ENCODE results near the gene KCNK10. TPM values are rescaled to one million over a fixed set of nuclear protein-coding genes. Genes with fewer than 3 reads are reported as not detected.

KCNK10 gene
- total RNA-seq, 2 donors from 2014 or later: not detected

DNA sequence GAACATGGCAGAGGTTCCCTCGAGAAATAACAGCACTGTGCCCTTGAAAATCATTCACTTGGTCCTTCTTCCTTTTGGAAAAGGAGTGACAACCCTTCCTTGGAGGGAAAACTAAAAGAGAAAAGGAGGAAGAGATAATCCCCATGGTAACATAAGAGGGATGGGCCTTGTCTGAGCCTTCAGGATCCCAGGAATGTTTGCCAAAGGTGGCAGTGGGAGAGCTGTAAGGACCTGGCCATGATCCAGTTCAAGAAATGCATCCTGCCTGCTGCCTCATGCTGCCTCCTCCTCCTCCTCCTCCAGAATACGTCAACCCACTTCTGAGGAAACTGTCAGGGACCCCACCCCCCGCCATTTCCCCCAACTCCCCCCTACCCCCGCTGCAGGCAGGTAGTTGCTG lies 118.8 kb downstream of the KCNK10 start:
- peaks cover 26% of the 10 kb centered on the region for H3K27me3 Mint-ChIP-seq

DNA sequence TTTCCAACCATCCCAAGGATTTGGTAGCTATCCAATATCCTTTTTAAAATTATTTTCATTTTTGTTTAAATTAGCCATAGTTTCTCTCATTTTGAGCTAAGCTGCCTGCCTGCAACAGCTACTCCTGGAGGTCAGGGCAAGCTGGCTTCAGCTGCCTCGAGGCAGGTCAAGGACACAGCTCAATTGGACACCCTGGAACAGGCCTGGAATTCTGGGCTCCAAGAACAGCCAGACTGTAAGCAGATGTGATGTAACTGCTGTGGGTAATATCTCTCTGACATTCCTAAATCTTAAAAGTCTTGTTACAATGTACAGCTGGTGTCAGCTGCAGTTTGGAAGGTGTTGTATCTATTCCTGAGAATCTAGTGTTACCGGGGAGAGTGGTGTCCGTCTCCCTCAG lies 119.8 kb downstream of the KCNK10 start:
- ATAC-seq (replicated peaks): no peak
- Mint-ChIP-seq H3K27ac (no peak overlapping the region), H3K36me3 (ENCODE audit: low read depth) (no peaks in the 10 kb centered on the region), H3K9me3 (no peaks in the 10 kb centered on the region), H3K4me3 (no peak overlapping the region), H3K4me1 (no peaks in the 10 kb centered on the region), H3K27me3 (peaks cover 26% of the 10 kb centered on the region)

More for the DNA sequence above, 118.8 kb downstream of the KCNK10 start:
- Mint-ChIP-seq H3K36me3 (ENCODE audit: low read depth) (no peaks in the 10 kb centered on the region), H3K4me3 (no peak overlapping the region), H3K27ac (no peak overlapping the region), H3K9me3 (no peaks in the 10 kb centered on the region), H3K4me1 (no peaks in the 10 kb centered on the region)
- ATAC-seq (replicated peaks): no peak

DNA sequence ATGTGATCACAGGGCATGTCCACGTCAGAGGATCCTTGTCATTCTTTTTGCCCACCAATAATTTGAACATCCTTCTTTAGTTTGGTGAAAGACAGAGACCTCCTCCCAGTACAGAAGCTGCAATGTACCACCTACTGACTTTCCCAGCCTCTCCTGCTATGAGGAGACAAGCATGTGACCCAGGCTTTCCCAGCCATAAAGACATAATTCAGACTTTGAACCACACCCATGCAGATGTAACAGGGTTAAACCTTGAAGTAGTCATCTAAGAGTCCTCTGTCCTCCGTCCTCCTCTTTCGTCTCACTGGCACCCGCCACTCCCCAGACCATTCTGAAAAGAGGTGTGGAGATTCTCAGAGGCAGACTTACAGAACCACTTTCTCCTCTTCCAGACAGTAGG lies 120.8 kb downstream of the KCNK10 start:
- no peak for ATAC-seq (replicated peaks)
- peaks cover 26% of the 10 kb centered on the region for H3K27me3 Mint-ChIP-seq
- H3K4me3 Mint-ChIP-seq: no peak overlapping the region
- no peak overlapping the region for H3K27ac Mint-ChIP-seq
- H3K9me3 Mint-ChIP-seq: no peaks in the 10 kb centered on the region
- no peaks in the 10 kb centered on the region for H3K36me3 Mint-ChIP-seq (ENCODE audit: low read depth)
- H3K4me1 Mint-ChIP-seq: no peaks in the 10 kb centered on the region

DNA sequence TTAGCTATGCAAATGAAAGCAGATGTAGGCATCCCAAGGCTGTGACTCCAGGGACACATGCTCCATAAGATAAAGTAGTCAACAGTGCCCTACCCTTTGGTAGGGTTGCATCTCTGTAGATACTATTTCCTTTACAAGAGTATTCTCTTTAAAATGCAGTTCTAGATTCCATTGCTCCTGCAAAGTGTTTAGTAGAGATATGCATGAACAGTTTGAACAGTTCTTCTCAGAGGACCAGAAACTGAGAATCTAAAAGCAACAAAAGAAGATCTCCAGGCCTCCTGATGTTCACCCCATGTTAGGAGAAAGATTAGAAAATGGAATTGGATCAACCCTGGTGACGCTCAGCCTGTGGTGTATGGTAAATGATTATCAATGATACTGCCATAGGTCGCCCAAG lies 121.2 kb downstream of the KCNK10 start:
- H3K4me1 Mint-ChIP-seq: no peaks in the 10 kb centered on the region
- no peaks in the 10 kb centered on the region for H3K36me3 Mint-ChIP-seq (ENCODE audit: low read depth)
- H3K9me3 Mint-ChIP-seq: no peaks in the 10 kb centered on the region
- peaks cover 26% of the 10 kb centered on the region for H3K27me3 Mint-ChIP-seq
- no peak overlapping the region for H3K27ac Mint-ChIP-seq
- ATAC-seq (replicated peaks): no peak
- H3K4me3 Mint-ChIP-seq: no peak overlapping the region

DNA sequence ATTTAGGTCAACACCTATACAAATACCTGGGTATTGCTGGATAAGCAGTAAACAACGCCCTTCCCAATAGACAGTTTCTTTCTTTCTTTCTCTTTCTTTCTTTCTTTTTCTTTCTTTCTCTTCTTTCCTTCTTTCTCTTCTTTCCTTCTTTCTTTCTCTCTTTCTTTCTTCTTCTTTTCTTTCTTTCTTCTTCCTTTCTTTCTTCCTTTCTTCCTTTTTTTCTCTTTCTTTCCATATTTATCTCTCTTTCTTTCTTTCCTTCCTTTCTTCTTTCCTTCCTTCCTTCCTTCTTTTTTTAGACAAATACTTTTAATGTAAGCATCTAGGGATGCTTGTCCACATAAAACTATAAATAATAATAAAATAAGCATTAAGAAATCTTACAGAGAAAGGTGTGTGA lies 123.2 kb downstream of the KCNK10 start:
- no peak for ATAC-seq (replicated peaks)
- peaks cover 32% of the 10 kb centered on the region for H3K27me3 Mint-ChIP-seq
- no peaks in the 10 kb centered on the region for H3K36me3 Mint-ChIP-seq (ENCODE audit: low read depth)
- no peak overlapping the region for H3K4me3 Mint-ChIP-seq
- H3K27ac Mint-ChIP-seq: no peak overlapping the region
- H3K9me3 Mint-ChIP-seq: no peaks in the 10 kb centered on the region
- no peaks in the 10 kb centered on the region for H3K4me1 Mint-ChIP-seq

DNA sequence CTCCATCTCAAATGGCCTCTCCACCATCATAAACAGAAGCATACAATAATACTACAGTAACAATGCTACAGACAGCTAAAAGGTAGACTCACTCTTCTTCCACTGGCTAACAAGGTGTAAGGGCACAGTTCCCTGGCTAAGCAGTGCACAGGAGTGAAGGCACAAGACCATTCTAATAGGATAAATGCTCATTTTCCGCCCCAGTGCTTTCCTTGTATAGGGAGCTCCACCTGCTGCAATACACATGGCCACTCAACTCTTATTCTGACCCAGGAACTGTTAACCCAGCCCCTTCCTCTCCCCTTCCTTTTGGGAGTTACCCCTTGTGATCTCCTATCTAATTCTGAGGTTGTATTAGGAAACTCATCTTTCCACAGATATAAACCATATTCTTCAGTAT lies 124.6 kb downstream of the KCNK10 start:
- no peak overlapping the region for H3K27ac Mint-ChIP-seq
- H3K4me1 Mint-ChIP-seq: no peaks in the 10 kb centered on the region
- no peak for ATAC-seq (replicated peaks)
- no peaks in the 10 kb centered on the region for H3K36me3 Mint-ChIP-seq (ENCODE audit: low read depth)
- no peaks in the 10 kb centered on the region for H3K9me3 Mint-ChIP-seq
- H3K27me3 Mint-ChIP-seq: peaks cover 35% of the 10 kb centered on the region
- no peak overlapping the region for H3K4me3 Mint-ChIP-seq

DNA sequence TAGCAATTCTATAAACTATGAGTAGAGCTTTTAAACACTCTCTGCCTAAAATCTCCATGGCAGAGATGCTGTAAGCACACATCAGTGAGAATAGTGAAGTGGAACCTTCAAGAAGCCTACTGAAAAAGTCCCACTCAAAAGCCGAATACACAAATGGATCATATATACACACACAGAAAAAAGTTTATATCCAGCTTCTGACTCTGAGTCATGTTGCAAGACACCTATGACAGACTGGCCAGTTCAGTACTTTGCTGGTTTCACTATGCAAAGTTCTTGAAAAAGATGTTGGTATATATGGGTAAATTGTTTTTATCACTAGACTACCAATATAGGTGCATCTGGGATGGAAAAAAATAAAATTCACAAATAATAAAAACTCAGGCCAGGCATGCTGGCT lies 126.1 kb downstream of the KCNK10 start:
- Mint-ChIP-seq H3K4me1 (no peaks in the 10 kb centered on the region), H3K36me3 (ENCODE audit: low read depth) (no peaks in the 10 kb centered on the region), H3K9me3 (no peaks in the 10 kb centered on the region), H3K27me3 (peaks cover 38% of the 10 kb centered on the region), H3K4me3 (no peak overlapping the region), H3K27ac (no peak overlapping the region)
- peak; percentile 44 for ATAC-seq (replicated peaks)

DNA sequence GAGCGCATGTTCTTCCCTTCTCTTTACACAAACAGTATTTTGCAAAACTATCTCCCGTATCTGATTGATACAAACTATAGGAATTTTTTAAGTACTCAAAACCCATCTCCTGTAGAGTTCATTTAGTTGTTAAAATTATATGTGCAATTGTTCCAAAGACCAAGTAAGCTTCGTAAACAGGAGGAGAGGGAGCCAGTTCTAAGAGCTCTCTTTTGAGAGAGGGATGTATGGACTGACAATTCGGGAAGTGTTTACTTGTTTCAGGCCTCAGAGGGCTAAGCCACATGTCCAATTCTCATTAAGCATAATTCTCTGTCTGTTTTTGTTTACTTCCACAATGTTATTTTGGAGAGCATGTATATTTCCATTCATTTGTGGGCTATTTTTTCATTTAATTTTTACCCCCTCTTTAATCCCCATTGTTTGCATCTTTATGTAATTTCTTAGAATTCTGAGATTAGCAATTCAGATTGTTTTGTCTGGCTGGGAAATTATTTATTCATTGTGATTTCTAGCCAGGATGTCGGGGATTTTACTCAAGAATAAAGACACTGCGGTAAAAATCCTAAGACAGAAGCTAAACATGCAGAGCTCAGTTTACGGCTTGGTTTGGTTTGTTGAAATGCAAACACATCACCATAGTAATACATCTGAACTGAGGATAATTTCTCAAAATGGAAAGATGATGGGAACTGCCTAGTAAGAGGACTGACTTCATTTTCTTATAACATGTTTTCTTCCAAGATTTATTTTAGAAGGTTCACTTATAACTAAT lies 126.8 kb downstream of the KCNK10 start:
- H3K36me3 Mint-ChIP-seq (ENCODE audit: low read depth): no peaks in the 10 kb centered on the region
- H3K9me3 Mint-ChIP-seq: no peaks in the 10 kb centered on the region
- no peak overlapping the region for H3K27ac Mint-ChIP-seq
- no peak overlapping the region for H3K4me3 Mint-ChIP-seq
- H3K4me1 Mint-ChIP-seq: no peaks in the 10 kb centered on the region
- no peak for ATAC-seq (replicated peaks)
- peaks cover 41% of the 10 kb centered on the region for H3K27me3 Mint-ChIP-seq

DNA sequence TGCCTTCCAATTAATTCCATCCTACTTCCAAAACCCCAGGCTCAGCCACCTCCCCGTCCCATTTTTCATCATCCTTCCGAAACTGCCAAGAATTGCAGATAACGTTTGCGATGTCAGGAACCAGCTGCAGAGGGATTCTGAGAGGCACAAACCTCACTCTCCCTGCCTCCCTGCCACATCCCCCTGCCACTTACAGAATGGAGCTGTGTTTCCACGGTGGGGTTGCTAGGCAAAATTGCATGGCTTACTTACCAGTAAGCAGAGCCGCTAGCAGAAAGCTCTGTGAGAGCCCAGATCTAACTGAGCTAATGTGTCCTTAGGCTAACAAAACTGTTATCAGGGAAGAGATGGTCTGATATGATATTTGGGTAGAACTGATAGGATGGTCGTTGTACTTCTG lies 127.4 kb downstream of the KCNK10 start:
- Mint-ChIP-seq H3K4me1 (no peaks in the 10 kb centered on the region), H3K27ac (no peak overlapping the region)
- no peak for ATAC-seq (replicated peaks)

DNA sequence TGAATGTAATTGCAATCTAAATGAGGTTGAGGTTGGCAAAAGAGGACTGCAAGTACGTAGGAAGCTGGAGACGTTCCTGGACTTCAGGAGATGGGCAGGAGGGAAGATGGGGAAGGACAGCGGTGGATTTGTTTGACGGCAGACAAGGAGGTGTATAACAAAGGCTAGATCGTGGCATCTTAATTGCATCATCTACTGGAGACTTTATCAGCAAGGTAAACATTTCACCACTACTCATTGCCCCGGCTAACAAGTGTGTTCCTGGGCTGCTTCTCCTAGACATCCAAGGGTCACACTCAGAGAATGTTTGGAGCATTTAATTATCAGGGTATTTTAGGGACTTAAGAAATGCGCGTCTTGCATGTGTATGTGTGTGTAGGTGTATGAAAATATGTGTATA lies 128.5 kb downstream of the KCNK10 start:
- no peaks in the 10 kb centered on the region for H3K4me1 Mint-ChIP-seq
- no peaks in the 10 kb centered on the region for H3K9me3 Mint-ChIP-seq
- no peak overlapping the region for H3K4me3 Mint-ChIP-seq
- H3K27ac Mint-ChIP-seq: no peak overlapping the region
- ATAC-seq (replicated peaks): no peak
- peaks cover 41% of the 10 kb centered on the region for H3K27me3 Mint-ChIP-seq
- H3K36me3 Mint-ChIP-seq (ENCODE audit: low read depth): no peaks in the 10 kb centered on the region

More for the DNA sequence above, 127.4 kb downstream of the KCNK10 start:
- Mint-ChIP-seq H3K36me3 (ENCODE audit: low read depth) (no peaks in the 10 kb centered on the region), H3K9me3 (no peaks in the 10 kb centered on the region), H3K4me3 (no peak overlapping the region), H3K27me3 (peaks cover 41% of the 10 kb centered on the region)

DNA sequence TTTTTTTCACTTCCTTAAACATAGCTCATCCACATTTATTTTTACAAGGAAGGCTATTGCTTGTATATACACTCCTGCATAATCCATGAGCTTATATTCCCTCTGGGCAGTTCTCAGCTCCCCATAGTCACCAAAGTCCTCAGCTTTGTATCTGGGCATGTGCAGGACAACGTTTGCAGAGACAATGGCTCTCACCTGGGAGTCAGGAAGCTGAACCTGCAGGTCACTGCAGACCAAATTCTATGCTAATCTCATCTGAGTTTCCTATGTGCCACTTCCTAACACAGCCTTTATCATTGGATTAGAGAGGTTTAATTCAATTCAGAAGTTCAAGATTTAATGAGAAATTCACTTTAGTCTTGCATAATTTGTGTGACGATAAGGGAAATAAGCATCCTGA lies 131.5 kb downstream of the KCNK10 start:
- ATAC-seq (replicated peaks): no peak
- no peak overlapping the region for H3K4me3 Mint-ChIP-seq

DNA sequence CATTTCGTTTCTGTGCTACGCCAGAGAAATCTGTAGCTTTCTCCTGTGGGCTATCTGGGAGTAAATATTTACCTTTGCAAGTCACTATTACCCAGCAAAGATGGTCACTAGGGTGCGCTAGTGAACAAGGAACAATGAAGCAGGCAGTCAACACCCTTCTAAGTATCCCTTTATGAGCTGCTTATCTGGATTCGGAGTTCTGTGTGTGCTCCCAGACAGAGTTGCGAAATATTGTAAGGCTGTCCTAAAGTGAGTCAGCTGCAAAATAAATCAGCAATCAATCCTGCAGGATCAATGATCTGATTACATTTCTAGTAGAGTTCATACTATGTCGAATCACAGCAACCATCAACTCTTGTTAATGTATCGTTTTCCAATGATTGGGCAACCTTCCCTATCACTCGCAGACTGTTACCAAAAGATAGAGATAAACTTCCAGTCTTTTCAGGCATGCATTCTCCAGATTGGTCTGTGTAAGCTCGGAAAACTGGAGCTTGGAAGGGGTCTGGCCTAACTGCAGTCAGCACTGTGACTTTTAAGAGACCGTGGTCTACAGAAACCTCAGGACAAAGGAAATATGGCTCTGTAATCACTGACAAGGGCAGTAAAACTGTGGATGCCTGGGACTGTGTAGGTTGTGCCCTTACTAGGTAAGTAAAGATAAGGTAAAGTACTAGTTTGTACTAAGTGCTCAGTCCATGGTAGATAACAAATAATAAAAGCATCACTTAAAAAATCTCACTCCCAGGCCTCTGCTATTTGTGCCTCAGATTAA lies 133.5 kb downstream of the KCNK10 start:
- no peaks in the 10 kb centered on the region for H3K9me3 Mint-ChIP-seq
- H3K27ac Mint-ChIP-seq: no peak overlapping the region
- no peaks in the 10 kb centered on the region for H3K36me3 Mint-ChIP-seq (ENCODE audit: low read depth)
- H3K4me1 Mint-ChIP-seq: peaks cover 5% of the 10 kb centered on the region
- ATAC-seq (replicated peaks): peak; percentile 72
- H3K4me3 Mint-ChIP-seq: peak overlapping the region; percentile 54
- H3K27me3 Mint-ChIP-seq: peaks cover 30% of the 10 kb centered on the region

More for the DNA sequence above, 131.5 kb downstream of the KCNK10 start:
- no peaks in the 10 kb centered on the region for H3K36me3 Mint-ChIP-seq (ENCODE audit: low read depth)
- H3K9me3 Mint-ChIP-seq: no peaks in the 10 kb centered on the region
- peaks cover 5% of the 10 kb centered on the region for H3K4me1 Mint-ChIP-seq
- peaks cover 47% of the 10 kb centered on the region for H3K27me3 Mint-ChIP-seq
- no peak overlapping the region for H3K27ac Mint-ChIP-seq

DNA sequence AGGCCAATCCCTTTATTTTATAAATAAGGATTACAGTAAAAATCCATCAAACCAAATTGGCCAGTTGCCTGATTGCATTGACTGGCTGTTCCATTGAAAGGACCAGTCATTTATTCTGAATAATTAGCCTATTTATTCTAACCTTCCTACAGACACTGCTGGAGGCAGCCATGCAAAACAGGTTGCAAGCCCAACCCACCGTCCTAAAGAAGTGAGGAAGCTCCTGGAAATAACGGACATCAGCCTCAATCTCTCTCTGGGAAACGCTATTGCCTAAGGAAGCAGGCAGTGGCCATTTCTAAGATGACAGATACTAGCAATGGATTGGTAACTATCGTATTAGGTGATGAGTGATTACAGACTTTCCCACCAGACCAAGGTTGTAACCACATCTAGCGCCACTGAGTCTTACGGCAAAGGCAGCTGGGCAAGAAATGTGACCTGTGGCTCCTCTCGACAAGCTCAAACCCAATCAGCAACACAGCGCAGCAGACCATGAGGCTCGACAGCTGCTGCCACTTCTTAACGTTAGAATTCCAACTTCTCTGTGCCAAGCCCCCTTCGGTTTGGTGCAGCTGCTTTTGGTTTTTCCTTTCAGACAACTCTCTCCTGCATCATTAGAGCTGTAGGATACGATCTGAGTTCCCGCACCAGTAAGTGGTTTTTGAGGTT lies 134.2 kb downstream of the KCNK10 start:
- H3K9me3 Mint-ChIP-seq: no peaks in the 10 kb centered on the region
- peak overlapping the region; percentile 54 for H3K4me3 Mint-ChIP-seq
- peak; percentile 32 for ATAC-seq (replicated peaks)
- peaks cover 5% of the 10 kb centered on the region for H3K4me1 Mint-ChIP-seq
- H3K27ac Mint-ChIP-seq: no peak overlapping the region
- no peaks in the 10 kb centered on the region for H3K36me3 Mint-ChIP-seq (ENCODE audit: low read depth)
- H3K27me3 Mint-ChIP-seq: peaks cover 23% of the 10 kb centered on the region

DNA sequence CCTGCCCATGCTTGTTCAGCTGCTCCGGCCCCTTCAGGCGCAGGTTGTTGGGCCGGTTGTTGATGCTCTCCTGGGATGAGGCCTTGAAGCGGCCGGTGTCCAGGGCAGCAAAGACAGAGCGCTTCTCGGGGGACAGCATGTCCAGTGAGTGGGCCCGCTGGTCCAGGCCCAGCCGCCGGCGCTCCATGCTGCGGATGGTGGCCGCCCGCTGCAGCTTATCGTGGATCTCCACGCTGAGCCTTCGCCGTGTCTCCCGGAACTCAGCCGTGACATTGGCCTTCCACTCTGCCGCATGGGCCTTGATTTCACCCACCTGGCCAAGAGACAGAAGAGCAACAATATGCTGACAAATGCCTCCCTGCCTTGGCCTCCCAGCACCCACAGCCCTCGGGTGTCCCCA lies 137.2 kb downstream of the KCNK10 start:
- no peak overlapping the region for H3K27ac Mint-ChIP-seq
- H3K4me3 Mint-ChIP-seq: no peak overlapping the region
- ATAC-seq (replicated peaks): no peak

DNA sequence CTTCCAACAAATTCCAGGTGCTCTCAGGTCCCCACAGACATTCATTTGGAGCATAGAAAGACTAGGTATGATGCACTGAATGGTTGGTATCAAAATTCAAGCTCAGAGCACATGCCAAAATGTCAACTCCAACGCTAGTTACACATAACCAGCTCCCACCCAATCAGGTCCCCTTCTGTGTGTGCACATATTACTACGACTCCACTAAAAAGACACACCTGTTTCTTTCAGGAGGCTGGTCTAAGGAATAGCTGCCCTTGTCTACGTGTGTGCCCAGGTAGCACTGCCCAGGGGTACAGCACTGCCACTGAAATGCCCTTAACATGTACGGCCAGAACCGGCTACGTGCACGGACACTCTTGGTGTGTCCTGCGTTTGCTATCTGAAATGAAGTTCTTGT lies 138.1 kb downstream of the KCNK10 start:
- H3K9me3 Mint-ChIP-seq: no peaks in the 10 kb centered on the region
- H3K4me3 Mint-ChIP-seq: no peak overlapping the region
- no peak for ATAC-seq (replicated peaks)
- H3K27me3 Mint-ChIP-seq: peaks cover 6% of the 10 kb centered on the region
- H3K27ac Mint-ChIP-seq: no peak overlapping the region
- no peaks in the 10 kb centered on the region for H3K36me3 Mint-ChIP-seq (ENCODE audit: low read depth)
- peaks cover 14% of the 10 kb centered on the region for H3K4me1 Mint-ChIP-seq

More for the DNA sequence above, 137.2 kb downstream of the KCNK10 start:
- H3K9me3 Mint-ChIP-seq: no peaks in the 10 kb centered on the region
- H3K36me3 Mint-ChIP-seq (ENCODE audit: low read depth): no peaks in the 10 kb centered on the region
- H3K27me3 Mint-ChIP-seq: peaks cover 6% of the 10 kb centered on the region
- H3K4me1 Mint-ChIP-seq: peaks cover 10% of the 10 kb centered on the region

Data from activated T-helper 17 cell treated with anti-CD3 and anti-CD28 coated beads, Interleukin-2, amount 50 U/mL, for 72 hours (primary cell).